ENCODE data around the gene UMOD. TPM values are rescaled to one million over a fixed set of nuclear protein-coding genes. Genes with fewer than 3 reads are reported as not detected.

The UMOD gene
- total and polyA plus RNA-seq, 4 donors = not detected

DNA sequence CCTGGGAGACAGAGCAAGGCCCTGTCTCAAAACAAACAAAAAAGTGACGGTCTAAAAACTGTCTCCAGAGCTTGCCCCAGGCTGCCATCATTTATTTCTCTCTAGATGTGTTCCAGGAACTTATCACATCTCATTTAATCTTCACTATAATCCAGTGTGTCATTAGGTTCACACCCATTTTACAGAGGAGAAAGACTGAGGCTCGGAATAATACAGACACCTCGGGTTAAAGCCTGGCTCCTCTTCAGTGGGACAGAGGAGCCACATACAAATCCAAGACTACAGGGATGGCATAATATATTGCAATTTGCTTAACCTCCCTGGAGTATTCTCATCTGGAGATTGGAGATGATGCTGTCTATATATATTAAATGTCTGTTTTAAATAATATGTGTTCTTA is 46.1 kb upstream of the UMOD start:
- TF ChIP-seq, protein P1, sequence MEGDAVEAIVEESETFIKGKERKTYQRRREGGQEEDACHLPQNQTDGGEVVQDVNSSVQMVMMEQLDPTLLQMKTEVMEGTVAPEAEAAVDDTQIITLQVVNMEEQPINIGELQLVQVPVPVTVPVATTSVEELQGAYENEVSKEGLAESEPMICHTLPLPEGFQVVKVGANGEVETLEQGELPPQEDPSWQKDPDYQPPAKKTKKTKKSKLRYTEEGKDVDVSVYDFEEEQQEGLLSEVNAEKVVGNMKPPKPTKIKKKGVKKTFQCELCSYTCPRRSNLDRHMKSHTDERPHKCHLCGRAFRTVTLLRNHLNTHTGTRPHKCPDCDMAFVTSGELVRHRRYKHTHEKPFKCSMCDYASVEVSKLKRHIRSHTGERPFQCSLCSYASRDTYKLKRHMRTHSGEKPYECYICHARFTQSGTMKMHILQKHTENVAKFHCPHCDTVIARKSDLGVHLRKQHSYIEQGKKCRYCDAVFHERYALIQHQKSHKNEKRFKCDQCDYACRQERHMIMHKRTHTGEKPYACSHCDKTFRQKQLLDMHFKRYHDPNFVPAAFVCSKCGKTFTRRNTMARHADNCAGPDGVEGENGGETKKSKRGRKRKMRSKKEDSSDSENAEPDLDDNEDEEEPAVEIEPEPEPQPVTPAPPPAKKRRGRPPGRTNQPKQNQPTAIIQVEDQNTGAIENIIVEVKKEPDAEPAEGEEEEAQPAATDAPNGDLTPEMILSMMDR (IDR thresholded peaks at IDR 0.05; ENCODE audit: control extremely low read depth, extremely low read depth) = no peak
- WGBS, 2 donors = 82 to 90% methylated on average over 3 of the region's 3 CpGs
- no peaks in the 10 kb centered on the region for H3K27me3 ChIP-seq (ENCODE audit: control insufficient read depth in 3 of 3, insufficient read depth in 3 of 3, low read length in 2 of 3)

DNA sequence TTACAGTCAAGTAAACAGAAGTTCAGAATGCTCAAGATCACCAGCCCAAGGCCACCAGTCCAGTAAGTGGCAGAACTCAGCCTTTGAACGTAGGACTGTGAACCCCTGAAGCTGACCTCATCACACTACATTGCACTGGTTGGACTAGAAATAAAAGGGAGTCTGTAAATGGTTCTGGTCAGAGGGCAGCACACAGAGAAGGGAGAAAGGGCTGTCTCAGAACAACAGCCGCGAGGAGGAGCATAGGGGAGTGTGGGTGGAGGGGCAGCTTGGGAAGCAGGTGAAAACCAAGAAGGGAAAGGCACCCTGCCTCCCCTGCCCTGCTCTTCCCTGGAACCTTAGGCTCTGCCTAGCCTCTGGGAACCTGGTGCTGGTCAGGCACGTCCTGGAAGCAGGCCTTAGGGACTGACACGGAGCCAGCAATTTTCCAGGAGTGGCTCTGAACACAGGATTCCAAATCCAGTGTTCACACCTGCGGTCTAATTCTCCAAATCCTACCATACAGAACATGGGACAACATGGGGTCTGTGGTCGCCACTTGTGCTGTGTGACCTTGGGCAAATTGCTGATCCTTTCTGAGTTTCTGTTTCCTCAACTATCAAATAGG is 45.1 kb upstream of the UMOD start:
- no peaks in the 10 kb centered on the region for H3K27me3 ChIP-seq (ENCODE audit: control insufficient read depth in 3 of 3, insufficient read depth in 3 of 3, low read length in 2 of 3)
- no peak overlapping the region for H3K4me3 ChIP-seq
- H3K27ac ChIP-seq (ENCODE audit: low read depth in 1 of 2, low read length in 1 of 2) = no peak overlapping the region
- H3K4me1 ChIP-seq (ENCODE audit: control insufficient read depth in 5 of 5, insufficient read depth in 5 of 5, low read length in 5 of 5) = peaks cover 0 to 14% (median 0%) of the 10 kb centered on the region in 5 donors
- no peak overlapping the region for H3K9ac ChIP-seq (ENCODE audit: insufficient read depth in 1 of 2, low read length in 2 of 2)
- H3K36me3 ChIP-seq (ENCODE audit: control insufficient read depth in 4 of 4, insufficient read depth in 4 of 4, low read length in 4 of 4) = no peaks in the 10 kb centered on the region
- DNase-seq (no peak), ATAC-seq (ENCODE audit: insufficient read depth, low FRiP score) (no peak)
- no peaks in the 10 kb centered on the region for H3K9me3 ChIP-seq (ENCODE audit: control insufficient read depth in 4 of 4, insufficient read depth in 3 of 4, low read length in 3 of 4)
- WGBS, 2 donors = 86 to 90% methylated on average over 5 to 7 of the region's 7 CpGs
- TF ChIP-seq, protein P1 (IDR thresholded peaks at IDR 0.05; ENCODE audit: control extremely low read depth, extremely low read depth) = no peak

More for the DNA sequence above, 46.1 kb upstream of the UMOD start:
- no peaks in the 10 kb centered on the region for H3K36me3 ChIP-seq (ENCODE audit: control insufficient read depth in 4 of 4, insufficient read depth in 4 of 4, low read length in 4 of 4)
- ATAC-seq (ENCODE audit: insufficient read depth, low FRiP score) (no peak), DNase-seq (no peak)
- H3K9ac ChIP-seq (ENCODE audit: insufficient read depth in 1 of 2, low read length in 2 of 2) = no peak overlapping the region
- no peaks in the 10 kb centered on the region for H3K9me3 ChIP-seq (ENCODE audit: control insufficient read depth in 4 of 4, insufficient read depth in 3 of 4, low read length in 3 of 4)
- H3K4me1 ChIP-seq (ENCODE audit: control insufficient read depth in 5 of 5, insufficient read depth in 5 of 5, low read length in 5 of 5) = peaks cover 0 to 11% (median 0%) of the 10 kb centered on the region in 5 donors
- H3K27ac ChIP-seq (ENCODE audit: low read depth in 1 of 2, low read length in 1 of 2) = no peak overlapping the region
- no peak overlapping the region for H3K4me3 ChIP-seq

DNA sequence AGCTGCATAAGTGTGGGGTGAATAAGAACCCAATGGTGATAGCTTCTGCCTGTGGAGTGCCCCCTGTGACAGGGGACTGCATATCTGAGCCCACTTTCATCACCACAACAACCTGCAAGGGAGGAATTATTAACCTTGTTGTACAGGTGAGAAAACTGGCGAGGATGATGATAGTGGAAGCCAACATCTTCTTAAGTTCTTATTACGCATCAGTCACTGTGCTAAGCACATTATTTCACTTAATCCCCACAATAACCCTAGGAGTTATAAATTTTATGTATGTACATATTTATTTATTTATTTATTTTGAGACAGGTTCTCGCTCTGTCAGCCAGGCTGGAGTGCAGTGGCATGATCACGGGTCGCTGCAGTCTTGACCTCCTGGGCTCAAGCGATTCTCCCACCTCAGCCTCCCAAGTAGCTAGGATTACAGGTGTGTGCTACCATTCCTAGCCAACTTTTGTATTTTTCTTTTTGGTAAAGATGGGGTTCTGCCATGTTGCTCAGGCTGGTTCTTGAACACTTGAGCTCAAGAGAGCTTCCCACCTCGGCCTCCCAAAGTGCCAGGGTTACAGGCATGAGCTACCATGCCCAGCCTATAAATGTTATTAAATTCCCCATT is 44.4 kb upstream of the UMOD start:
- no peak overlapping the region for H3K4me3 ChIP-seq
- TF ChIP-seq, protein P1 (IDR thresholded peaks at IDR 0.05; ENCODE audit: control extremely low read depth, extremely low read depth) = no peak
- DNase-seq (no peak), ATAC-seq (ENCODE audit: insufficient read depth, low FRiP score) (no peak)
- no peaks in the 10 kb centered on the region for H3K36me3 ChIP-seq (ENCODE audit: control insufficient read depth in 4 of 4, insufficient read depth in 4 of 4, low read length in 4 of 4)
- no peak overlapping the region for H3K27ac ChIP-seq (ENCODE audit: low read depth in 1 of 2, low read length in 1 of 2)
- WGBS, 2 donors = 96% methylated on average over 7 of the region's 7 CpGs
- H3K4me1 ChIP-seq (ENCODE audit: control insufficient read depth in 5 of 5, insufficient read depth in 5 of 5, low read length in 5 of 5) = peaks cover 0 to 14% (median 0%) of the 10 kb centered on the region in 5 donors
- no peak overlapping the region for H3K9ac ChIP-seq (ENCODE audit: insufficient read depth in 1 of 2, low read length in 2 of 2)
- no peaks in the 10 kb centered on the region for H3K27me3 ChIP-seq (ENCODE audit: control insufficient read depth in 3 of 3, insufficient read depth in 3 of 3, low read length in 2 of 3)
- H3K9me3 ChIP-seq (ENCODE audit: control insufficient read depth in 4 of 4, insufficient read depth in 3 of 4, low read length in 3 of 4) = no peaks in the 10 kb centered on the region

Data from lung (tissue), 12 donors.